Effector memory CD8-positive, alpha-beta T cell (primary cell): ENCODE measurements around the gene P2RX4.
"Not testable (repeated sequence)": the region's sequence is repeated elsewhere in the genome, so short reads cannot be mapped to it uniquely, and the experiment has no call there.

ENCODE experiments used
- ATAC-seq: fragments of 150-1000 bp; cut with Tn5 transposase; replicated peaks from 2 replicates; pipeline ENCODE4 v1.10.0; 2021; ENCODE audit warnings: mild to moderate bottlenecking, moderate library complexity
- DNase-seq, 3 experiments: peaks; one replicate each; pipeline ENCODE4 v3.0.0; 2021
- H3K27ac Mint-ChIP-seq, 2 donors: one replicate each; pipeline ENCODE4 v1.8.0; 2022; ENCODE audit warnings: mild to moderate bottlenecking in 2 of 2, mixed read lengths in 2 of 2, moderate library complexity in 2 of 2
- H3K27me3 Mint-ChIP-seq, 2 donors: one replicate each; pipeline ENCODE4 v1.8.0; 2022; ENCODE audit warnings: mixed read lengths in 2 of 2
- H3K36me3 Mint-ChIP-seq: one replicate; pipeline ENCODE4 v1.8.0; 2022; ENCODE audit warnings: mild to moderate bottlenecking, moderate library complexity, mixed read lengths; ENCODE audit not compliant: insufficient read depth
- H3K4me1 Mint-ChIP-seq, 2 donors: one replicate each; pipeline ENCODE4 v1.8.0; 2022; ENCODE audit warnings: low read depth in 2 of 2, mixed read lengths in 2 of 2
- H3K4me3 Mint-ChIP-seq, 2 donors: one replicate each; pipeline ENCODE4 v1.8.0; 2022; ENCODE audit warnings: mild to moderate bottlenecking in 2 of 2, mixed read lengths in 2 of 2, moderate library complexity in 2 of 2
- H3K9me3 Mint-ChIP-seq, 2 donors: one replicate each; pipeline ENCODE4 v1.8.0; 2022; ENCODE audit warnings: mixed read lengths in 2 of 2

The P2RX4 gene

DNA sequence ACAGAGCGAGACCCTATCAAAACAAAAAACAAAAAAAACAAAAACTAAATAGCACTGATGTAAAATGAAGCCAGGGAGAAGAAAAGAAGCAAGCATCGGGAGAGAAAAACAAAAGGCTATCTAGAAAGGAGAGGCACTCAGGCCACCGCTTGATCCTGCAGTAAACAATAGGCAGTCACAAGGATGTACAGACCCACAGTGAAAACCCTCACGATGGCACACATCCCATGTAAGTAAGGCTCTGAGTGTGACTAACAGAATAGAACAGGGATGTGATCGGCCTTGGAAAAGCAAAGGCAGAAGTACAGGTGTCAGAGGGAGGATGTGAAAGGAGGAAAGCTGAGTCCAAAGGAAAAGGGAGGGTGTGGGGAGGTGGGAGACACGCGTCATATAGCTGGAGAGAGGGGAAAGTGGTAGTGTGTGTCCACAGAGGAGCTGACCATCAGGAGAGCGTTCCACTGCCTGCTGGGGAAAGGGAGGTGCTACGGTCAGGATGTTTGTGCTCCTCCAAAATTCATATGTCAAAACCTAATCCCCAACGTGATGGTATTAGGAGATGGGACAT is 55.1 kb downstream of the P2RX4 start:
- H3K27ac Mint-ChIP-seq, result peak overlapping the region; percentile 11 to 26
- no peaks in the 10 kb centered on the region for H3K27me3 Mint-ChIP-seq
- no peaks in the 10 kb centered on the region for H3K9me3 Mint-ChIP-seq
- H3K4me3 Mint-ChIP-seq, result no peak overlapping the region
- H3K4me1 Mint-ChIP-seq, result no peaks in the 10 kb centered on the region
- H3K36me3 Mint-ChIP-seq, result peaks cover 46% of the 10 kb centered on the region
- no peak for ATAC-seq
- DNase-seq, result no peak

DNA sequence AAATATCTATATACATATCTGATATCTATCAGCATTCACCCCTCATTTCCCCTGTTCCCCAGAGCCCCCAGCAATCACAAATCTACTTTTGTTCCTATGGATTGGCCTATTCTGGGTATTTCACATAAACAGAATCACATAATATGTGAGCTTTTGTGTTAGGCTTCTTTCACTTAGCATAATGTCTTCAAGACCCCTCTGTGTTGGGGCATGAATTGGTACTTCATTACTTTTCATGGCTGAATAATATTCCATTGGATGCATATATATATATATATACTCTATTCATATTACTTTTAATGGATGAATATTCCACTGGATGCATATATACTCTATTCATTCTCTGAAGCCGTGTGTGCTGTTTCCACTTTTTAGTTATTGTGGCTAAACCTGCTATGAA is 57.9 kb downstream of the P2RX4 start:
- no peak overlapping the region for H3K4me3 Mint-ChIP-seq
- peaks cover 43% of the 10 kb centered on the region for H3K36me3 Mint-ChIP-seq
- no peaks in the 10 kb centered on the region for H3K4me1 Mint-ChIP-seq
- ATAC-seq, result no peak
- H3K27me3 Mint-ChIP-seq, result no peaks in the 10 kb centered on the region
- H3K9me3 Mint-ChIP-seq, result no peaks in the 10 kb centered on the region
- DNase-seq, result no peak
- no peak overlapping the region for H3K27ac Mint-ChIP-seq

- Mint-ChIP-seq H3K27ac (no peak overlapping the region), H3K9me3 (no peaks in the 10 kb centered on the region), H3K4me3 (no peak overlapping the region), H3K27me3 (no peaks in the 10 kb centered on the region), H3K4me1 (peaks cover 3 to 4% of the 10 kb centered on the region in 2 donors), H3K36me3 (peaks cover 14% of the 10 kb centered on the region)
- no peak for ATAC-seq
- DNase-seq, result no peak
Measured at GRCh38 chr12:121273364-121273896, 63.5 kb downstream of the P2RX4 start.

DNA sequence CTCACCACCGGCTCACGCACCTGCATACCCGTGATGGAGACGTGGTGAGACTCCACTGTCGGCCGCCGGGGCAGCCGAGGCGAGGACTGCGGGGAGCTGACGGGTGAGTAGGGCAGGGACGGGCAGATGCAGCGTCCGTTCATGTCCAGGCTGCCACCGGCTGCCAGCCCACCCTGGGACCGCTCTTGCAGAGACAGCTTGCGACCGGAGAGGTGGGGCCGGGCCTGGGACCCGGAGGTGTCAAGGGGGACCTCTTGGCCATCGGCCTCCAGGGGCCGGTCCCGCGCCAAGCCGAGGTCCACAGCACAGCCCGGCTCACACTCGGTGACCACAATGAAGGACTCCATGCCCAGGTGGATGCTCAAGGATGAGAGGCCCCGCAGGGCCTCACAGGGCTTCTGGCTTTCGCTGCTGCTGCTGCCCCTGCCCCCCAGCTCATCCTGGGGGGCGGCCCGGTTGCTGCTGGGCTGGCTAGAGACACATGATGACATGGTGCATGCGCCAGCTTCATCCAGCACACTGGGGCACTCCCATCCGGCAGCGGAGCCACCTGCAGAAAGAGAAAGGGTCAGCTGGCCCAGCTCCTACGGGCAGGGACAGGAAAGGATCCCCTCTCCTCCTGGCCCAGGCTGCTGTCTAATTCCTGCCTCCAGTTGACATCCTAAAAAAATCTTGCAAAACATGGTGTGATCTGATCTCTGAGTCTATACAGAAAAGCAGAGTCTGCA is 64.3 kb downstream of the P2RX4 start:
- H3K36me3 Mint-ChIP-seq, result peaks cover 11% of the 10 kb centered on the region
- ATAC-seq (no peak), DNase-seq (no peak)
- no peaks in the 10 kb centered on the region for H3K9me3 Mint-ChIP-seq
- peaks cover 3 to 4% of the 10 kb centered on the region in 2 donors for H3K4me1 Mint-ChIP-seq
- H3K4me3 Mint-ChIP-seq, result no peak overlapping the region
- no peak overlapping the region for H3K27ac Mint-ChIP-seq
- H3K27me3 Mint-ChIP-seq, result no peaks in the 10 kb centered on the region

GRCh38 chr12:121277374-121277759 is 67.4 kb downstream of the P2RX4 start:
- peaks cover 3 to 4% of the 10 kb centered on the region in 2 donors for H3K4me1 Mint-ChIP-seq
- H3K27ac Mint-ChIP-seq, result no peak overlapping the region
- ATAC-seq, result no peak

DNA sequence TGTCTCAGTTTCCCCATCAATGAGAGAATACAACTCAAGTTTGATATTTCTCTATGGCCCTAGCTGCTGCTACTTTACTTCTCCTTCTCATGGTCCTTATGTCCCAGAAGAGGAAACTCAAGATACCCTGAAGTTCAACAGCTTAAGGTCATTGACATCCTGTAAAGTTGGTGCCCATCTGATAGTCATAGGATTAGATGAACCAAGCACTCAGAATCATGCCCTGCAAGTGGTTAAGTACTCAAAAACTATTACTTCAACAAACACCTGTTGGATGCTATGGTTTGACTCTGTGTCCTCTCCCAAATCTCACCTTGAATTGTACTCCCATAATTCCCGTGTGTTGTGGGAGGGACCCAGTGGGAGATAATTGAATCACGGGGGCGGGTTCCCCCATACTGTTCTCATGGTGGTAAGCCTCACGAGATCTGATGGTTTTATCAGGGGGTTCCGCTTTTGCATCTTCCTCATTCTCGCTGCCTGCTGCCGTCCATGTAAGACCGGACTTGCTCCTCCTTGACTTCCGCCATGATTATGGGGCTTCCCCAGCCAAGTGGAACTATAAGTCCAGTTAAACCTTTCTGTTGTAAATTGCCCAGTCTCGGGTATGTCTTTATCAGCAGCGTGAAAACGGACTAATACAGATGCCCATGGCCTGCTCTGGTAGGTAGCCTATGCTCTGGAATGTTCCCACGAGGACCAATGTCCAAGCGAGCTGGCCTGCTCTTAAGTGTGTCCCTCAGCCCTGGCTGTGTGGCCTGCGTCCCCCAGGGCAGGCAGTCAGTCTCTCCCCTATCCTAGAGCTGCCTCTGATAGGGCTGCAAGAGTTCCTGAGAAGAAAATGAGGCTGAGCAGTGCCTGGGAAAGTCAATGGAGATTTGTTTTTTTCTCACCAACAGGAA is 68.5 kb downstream of the P2RX4 start:
- ATAC-seq (no peak), DNase-seq (no peak)
- Mint-ChIP-seq H3K9me3 (no peaks in the 10 kb centered on the region), H3K27ac (peak overlapping the region in 1 of 2 donors; percentile 41), H3K36me3 (no peaks in the 10 kb centered on the region), H3K27me3 (no peaks in the 10 kb centered on the region), H3K4me3 (no peak overlapping the region), H3K4me1 (peaks cover 3 to 4% of the 10 kb centered on the region in 2 donors)

More at GRCh38 chr12:121277374-121277759, 67.4 kb downstream of the P2RX4 start:
- Mint-ChIP-seq H3K36me3 (no peaks in the 10 kb centered on the region), H3K4me3 (no peak overlapping the region), H3K27me3 (no peaks in the 10 kb centered on the region), H3K9me3 (no peaks in the 10 kb centered on the region)
- DNase-seq, result no peak

GRCh38 chr12:121279071-121279375 is 69.1 kb downstream of the P2RX4 start:
- no peak overlapping the region for H3K4me3 Mint-ChIP-seq

DNA sequence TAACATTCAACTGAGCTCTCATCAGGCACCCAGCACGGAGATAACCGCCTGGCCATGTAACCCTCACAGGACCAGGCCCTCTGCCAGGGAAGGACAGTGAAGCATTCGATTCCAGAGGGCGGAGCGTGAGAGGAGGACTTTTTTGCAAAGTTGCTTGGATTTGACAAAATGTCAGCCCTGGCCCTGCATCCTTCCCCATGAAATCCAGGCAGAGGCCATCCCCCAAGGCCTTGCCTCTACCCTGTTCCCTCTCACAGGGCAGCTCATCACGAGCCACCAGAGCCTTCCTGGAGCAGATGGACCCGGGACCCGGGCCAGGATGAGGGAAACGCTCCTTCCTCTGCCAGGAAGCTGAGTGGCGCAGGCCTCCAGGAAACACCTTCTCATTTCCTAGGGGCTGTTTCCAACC is 69.6 kb downstream of the P2RX4 start:
- Mint-ChIP-seq H3K4me1 (peaks cover 0 to 1% of the 10 kb centered on the region in 2 donors), H3K27me3 (no peaks in the 10 kb centered on the region), H3K4me3 (no peak overlapping the region), H3K27ac (no peak overlapping the region), H3K9me3 (no peaks in the 10 kb centered on the region), H3K36me3 (no peaks in the 10 kb centered on the region)
- DNase-seq (no peak), ATAC-seq (no peak)

More at GRCh38 chr12:121279071-121279375, 69.1 kb downstream of the P2RX4 start:
- Mint-ChIP-seq H3K4me1 (no peaks in the 10 kb centered on the region), H3K9me3 (no peaks in the 10 kb centered on the region), H3K27ac (peak overlapping the region in 1 of 2 donors; percentile 41), H3K36me3 (no peaks in the 10 kb centered on the region), H3K27me3 (no peaks in the 10 kb centered on the region)
- DNase-seq (no peak), ATAC-seq (no peak)

DNA sequence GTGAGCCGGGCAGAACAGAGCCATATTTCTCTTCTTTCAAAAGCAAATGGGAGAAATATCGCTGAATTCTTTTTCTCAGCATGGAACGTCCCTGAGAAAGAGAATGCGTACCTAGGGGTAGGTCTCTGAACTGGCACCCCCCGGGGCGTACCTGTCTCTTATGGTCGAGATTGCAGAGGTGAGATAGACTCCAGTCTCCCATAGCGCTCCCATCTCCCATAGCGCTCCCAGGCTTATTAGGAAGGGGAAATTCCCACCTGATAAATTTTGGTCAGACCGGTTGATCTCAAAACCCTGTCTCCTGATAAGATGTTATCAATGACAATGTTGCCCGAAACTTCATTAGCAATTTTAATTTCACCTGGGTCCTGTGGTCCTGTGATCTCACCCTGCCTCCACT is 70.6 kb downstream of the P2RX4 start:
- not testable (repeated sequence) for H3K36me3 Mint-ChIP-seq, H3K4me1 Mint-ChIP-seq
- H3K27ac Mint-ChIP-seq, result peak overlapping the region in 1 of 2 donors; percentile 44

DNA sequence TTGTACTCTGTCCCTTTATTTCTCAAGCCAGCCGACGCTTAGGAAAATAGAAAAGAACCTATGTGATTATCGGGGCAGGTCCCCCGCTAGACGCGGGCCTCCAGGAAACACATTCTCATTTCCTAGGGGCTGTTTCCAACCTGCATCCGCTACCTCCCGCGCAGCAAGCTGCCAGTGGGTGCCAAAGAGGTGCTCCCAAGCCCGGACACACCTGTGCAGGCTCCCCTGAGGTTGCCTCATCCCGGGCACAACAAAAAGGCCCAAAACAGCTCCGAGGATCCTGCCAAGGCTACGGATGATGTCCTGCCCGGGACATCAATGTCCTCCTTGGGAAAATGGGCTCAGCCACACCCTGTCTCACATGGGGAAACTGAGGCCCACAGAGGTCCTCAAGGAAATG is 71.2 kb downstream of the P2RX4 start:
- H3K4me3 Mint-ChIP-seq, H3K27ac Mint-ChIP-seq, H3K27me3 Mint-ChIP-seq, ATAC-seq, H3K9me3 Mint-ChIP-seq, H3K36me3 Mint-ChIP-seq, H3K4me1 Mint-ChIP-seq, DNase-seq: not testable (repeated sequence)

More for the DNA sequence above, 70.6 kb downstream of the P2RX4 start:
- not testable (repeated sequence) for H3K27me3 Mint-ChIP-seq, DNase-seq, H3K9me3 Mint-ChIP-seq, H3K4me3 Mint-ChIP-seq, ATAC-seq

- Mint-ChIP-seq H3K9me3 (no peaks in the 10 kb centered on the region), H3K4me3 (no peak overlapping the region), H3K27me3 (no peaks in the 10 kb centered on the region), H3K27ac (no peak overlapping the region), H3K36me3 (peaks cover 5% of the 10 kb centered on the region), H3K4me1 (peaks cover 0 to 2% of the 10 kb centered on the region in 2 donors)
- no peak for DNase-seq
- no peak for ATAC-seq
Measured at GRCh38 chr12:121282072-121282742, 72.3 kb downstream of the P2RX4 start.

- H3K4me1 Mint-ChIP-seq, H3K27me3 Mint-ChIP-seq, ATAC-seq, H3K4me3 Mint-ChIP-seq, H3K9me3 Mint-ChIP-seq, H3K36me3 Mint-ChIP-seq, H3K27ac Mint-ChIP-seq, DNase-seq: not testable (repeated sequence)
Measured at GRCh38 chr12:121282910-121283309, 73.0 kb downstream of the P2RX4 start.

- peaks cover 5% of the 10 kb centered on the region for H3K36me3 Mint-ChIP-seq
- no peak overlapping the region for H3K4me3 Mint-ChIP-seq
- peaks cover 1 to 2% of the 10 kb centered on the region in 2 donors for H3K4me1 Mint-ChIP-seq
- ATAC-seq (no peak), DNase-seq (no peak)
- no peaks in the 10 kb centered on the region for H3K9me3 Mint-ChIP-seq
- H3K27me3 Mint-ChIP-seq, result no peaks in the 10 kb centered on the region
- no peak overlapping the region for H3K27ac Mint-ChIP-seq
Measured at GRCh38 chr12:121283388-121283787, 73.5 kb downstream of the P2RX4 start.
